Stimulated activated CD4-positive, alpha-beta T cell treated with anti-CD3 and anti-CD28 coated beads, TNF-alpha, amount 100 ng/mL, for 48 hours (primary cell): ENCODE data around the gene TSPAN31.
"Not testable (repeated sequence)": the region's sequence is repeated elsewhere in the genome, so short reads cannot be mapped to it uniquely, and the experiment has no call there.

Experiments
- DNase-seq, 3 donors: peaks; one replicate each; pipeline ENCODE4 v3.0.0-alpha.2; 2020; ENCODE audit warnings: low read depth in 3 of 3

TSPAN31 gene, protein sequence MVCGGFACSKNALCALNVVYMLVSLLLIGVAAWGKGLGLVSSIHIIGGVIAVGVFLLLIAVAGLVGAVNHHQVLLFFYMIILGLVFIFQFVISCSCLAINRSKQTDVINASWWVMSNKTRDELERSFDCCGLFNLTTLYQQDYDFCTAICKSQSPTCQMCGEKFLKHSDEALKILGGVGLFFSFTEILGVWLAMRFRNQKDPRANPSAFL

DNA sequence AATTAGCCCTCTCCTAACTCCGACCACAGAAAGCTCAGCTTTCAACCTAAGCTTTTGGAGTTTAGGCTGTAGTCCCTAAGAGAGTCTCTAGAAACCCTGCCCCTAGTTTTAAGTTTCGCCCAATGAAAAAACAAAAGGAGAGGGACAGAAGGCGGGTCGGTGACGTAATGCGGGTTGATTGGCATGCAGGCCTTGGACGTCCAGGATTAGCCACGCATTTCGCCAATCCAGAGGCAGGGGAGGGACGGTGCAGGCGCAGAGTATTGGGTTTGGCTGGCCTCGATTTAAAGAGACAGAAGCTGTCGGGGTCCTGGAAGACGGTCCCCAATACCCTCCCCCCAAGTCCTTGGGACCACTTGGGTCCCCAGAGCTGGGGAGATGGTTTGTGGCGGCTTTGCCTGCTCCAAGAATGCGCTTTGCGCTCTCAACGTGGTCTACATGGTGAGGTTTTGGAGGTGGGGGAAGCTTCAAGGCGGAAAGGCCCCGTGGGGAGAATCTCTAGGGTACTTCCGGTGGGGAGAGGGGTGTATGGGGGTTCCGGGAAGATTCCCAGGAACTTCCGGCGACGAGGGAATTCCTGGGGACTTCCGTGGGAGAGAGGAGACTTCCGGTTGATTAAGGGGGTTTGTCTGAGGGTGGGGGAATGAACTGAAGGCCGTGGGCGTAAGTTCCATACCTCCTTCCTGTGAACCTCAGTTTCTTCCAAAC is at the start of gene TSPAN31:
Gene TSPAN31 (plus strand): TSS at position 263 of the 708 bp plus-strand sequence. CDS start 116 bp downstream, at position 379.
- peak; percentile 90 to 95 (median 94) for DNase-seq

DNA sequence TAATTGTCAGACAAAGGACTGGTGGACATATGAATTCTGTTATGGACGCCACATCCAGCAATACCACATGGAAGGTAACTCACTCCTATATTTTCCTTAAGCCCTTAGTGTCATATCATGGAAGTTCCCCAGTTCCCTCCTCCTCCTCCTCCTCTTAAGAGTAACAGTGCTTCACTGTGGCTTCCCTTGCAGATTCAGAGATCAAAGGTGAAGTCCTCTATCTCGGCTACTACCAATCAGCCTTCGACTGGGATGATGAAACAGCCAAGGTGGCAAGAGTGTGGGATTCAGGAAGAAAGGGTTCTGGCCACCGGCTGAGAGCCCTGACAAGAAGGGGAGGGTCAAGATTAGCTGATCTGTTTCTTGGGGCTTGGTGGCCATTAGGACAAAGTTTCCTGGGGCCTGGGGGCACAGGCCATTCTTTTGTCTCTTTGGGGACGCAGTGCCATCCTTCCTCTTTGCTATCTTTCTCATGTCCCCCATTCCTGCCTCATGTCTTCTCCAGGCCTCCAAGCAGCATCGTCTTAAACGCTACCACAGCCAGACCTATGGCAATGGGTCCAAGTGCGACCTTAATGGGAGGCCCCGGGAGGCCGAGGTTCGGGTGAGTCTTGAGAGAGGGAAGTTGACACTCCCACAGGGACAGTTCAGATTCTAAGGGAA is 48.9 kb upstream of the TSPAN31 start:
- no peak for DNase-seq

DNA sequence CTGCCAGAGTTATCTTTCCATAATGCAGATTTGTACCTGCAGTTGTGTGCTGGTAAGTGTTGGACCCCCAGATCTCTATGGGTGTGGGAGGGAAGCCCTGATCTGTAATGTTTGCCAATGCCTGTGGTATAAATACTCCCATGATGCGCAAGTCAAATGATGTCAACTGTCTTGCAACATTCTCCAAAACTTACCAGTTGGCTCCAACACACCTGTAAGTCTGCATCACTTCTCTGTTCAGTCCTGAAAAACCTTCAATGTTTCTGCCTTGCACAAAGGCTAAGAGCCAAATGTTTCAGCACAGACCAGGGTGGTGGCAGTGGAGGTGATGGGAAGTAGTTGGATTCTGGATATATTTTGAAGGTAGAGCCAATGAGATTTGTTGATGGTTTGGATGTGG is 47.8 kb upstream of the TSPAN31 start:
- DNase-seq = no peak

DNA sequence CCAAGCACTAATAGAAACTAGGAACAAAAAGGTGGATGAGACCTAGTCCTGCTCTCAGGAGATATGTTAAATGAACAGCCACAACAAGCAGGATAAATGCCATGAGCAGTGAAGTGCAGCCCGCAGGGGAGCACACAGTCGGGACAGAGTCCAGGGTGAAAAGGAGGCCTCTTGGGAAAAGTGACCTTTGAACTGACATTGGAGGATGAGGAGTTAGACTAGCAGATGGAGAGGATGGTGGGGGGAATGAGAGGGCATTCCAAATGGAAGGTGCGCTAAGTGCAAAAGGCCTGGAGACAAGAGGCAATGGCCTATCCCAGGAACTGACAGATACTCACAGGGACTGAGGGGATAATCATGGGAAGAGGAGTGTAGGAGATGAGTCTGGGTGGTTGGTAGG is 46.4 kb upstream of the TSPAN31 start:
- DNase-seq = no peak

DNA sequence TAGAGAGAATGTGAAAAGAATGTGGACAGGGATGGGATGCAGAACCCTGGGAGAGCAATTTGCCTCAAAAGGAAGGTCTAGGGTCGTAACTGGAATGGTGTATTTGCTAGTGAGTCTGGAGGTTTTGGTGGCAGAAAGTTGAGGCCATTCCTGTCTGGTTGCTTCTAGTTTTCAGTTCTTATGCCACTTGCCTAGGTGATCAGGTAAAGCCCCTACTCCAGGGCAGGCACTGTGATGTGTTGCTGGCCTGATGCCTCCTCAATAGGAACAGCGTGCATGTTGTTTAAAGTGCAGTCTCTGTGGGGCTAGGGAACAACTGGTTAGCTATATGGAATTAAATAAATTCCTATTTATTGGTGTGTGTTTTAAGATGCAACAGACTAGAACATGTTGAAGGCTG is 44.5 kb upstream of the TSPAN31 start:
- DNase-seq = no peak

DNA sequence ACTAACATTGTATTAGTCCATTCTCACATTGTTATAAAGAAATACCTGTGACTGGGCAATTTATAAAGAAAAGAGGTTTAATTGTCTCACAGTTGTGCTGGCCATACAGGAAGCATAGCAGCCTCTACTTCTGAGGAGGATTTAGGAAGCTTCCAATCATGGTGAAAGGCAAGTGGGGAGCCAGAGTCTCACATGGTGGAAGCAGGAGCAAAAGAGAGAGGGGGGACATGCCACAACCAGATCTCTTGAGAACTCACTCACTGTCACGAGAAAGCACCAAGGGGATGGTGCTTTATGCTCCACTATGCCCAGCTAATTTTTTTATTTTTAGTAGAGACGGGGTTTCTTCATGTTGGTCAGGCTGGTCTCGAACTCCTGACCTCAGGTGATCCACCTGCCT is 37.6 kb upstream of the TSPAN31 start:
- no peak for DNase-seq

DNA sequence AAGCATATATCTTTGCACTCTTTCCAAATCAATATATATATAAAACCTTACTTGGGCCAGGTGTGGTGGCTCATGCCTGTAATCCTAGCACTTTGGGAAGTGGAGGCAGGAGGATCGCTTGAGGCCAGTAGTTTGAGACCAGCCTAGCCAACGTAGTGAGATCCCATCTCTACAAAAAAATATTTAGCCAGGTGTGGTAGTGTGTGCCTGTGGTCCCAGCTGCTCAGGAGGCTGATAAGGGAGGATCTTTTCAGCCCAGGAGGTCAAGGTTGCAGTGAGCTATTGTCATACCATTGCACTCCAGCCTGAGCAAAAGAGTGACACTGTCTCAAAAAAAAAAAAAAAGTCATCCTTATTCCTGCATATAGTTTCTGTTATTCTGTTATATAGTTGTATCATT is 36.5 kb upstream of the TSPAN31 start:
- DNase-seq = no peak

DNA sequence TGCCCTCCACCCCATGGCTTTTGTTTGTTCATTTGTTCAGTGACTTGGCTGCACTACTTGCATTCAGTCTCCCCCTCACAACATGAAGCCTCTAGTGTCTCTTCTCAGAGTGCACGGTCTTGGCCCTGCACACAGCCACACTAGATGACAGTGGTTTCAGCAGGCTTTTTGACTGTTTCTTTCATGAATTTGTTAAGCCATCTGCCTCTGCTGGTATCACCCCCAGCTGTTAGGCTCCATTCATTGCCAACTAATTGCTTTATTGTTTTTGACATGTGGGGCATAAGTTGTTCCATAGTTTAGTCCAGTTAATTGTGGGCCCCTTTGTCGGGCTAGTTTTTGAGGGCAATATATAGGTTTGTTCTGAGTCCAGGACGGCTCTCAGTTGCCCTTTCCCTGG is 32.1 kb upstream of the TSPAN31 start:
- DNase-seq = no peak

DNA sequence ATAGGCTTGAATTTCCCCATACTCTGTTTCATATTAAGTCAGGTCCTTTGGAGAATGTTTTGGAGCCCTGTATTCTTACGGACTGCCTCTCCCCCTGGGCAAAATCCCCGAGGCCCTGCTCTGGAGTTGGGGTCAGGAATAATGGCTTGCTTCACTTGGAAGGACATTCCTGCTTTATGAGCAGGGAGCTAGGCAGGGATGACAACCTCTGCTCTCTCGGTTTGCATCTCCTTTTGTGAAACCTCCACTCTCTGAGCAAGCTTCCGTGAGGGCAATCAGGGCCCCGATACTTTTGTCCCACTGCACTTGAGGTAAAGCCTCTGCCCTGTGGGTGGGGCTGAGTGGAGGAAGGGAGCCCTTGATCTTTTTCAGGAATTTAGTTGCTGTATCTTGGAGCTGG is 31.6 kb upstream of the TSPAN31 start:
- DNase-seq = no peak

DNA sequence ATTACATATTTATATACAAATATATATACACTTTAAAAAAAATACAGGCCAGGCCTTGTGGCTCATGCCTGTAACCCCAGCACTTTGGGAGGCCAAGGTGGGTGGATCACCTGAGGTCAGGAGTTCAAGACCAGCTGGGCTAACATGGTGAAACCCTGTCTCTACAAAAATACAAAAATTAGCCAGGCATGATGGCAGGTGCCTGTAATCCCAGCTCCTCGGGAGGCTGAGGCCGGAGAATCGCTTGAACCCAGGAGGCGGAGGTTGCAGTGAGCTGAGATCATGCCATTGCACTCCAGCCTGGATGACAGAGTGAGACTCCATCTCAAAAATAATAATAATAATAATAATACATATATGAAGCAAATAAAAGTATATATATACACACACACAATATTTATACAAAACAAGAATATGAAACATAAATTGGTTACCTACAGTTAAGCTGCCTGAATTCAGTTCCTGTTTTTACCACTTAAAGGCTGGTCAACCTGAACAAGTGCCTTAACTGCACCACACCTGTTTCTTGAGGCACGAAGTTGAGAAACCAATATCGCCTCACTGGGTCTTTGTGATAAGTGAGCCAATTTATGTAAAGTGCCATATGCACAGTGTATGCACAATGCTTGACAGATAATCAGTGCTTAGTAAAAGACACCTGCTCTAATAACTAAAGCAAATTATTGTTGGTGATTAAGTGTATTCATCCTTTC is 29.6 kb upstream of the TSPAN31 start:
- not testable (repeated sequence) for DNase-seq

DNA sequence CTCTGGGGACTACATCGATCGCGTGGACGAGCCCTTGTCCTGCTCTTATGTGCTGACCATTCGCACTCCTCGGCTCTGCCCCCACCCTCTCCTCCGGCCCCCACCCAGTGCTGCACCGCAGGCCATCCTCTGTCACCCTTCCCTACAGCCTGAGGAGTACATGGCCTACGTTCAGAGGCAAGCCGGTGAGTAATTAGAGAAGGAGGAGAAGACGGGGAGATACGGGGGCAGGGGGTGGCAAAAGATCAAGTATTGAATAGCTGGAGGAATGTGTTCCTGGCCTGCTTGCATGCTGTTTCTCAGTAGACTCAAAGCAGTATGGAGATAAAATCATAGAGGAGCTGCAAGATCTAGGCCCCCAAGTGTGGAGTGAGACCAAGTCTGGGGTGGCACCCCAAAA is 29.1 kb upstream of the TSPAN31 start:
- no peak for DNase-seq

DNA sequence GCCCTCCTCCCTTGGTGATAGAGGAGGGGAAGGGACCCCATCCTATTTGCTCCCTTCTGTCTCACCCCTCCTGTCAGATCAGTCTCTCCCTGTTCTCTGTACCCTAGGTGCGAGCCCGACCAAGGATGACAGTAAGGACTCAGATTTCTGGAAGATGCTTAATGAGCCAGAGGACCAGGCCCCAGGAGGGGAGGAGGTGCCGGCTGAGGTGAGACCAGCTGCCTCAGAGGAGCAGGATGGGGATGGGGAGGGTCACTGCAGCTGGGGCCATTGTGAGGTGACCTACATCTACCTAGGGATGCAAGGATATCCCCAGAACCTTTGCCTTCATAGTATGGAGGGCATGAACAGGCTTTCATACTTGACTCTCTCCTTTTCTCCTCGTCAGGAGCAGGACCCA is 28.5 kb upstream of the TSPAN31 start:
- DNase-seq = no peak

DNA sequence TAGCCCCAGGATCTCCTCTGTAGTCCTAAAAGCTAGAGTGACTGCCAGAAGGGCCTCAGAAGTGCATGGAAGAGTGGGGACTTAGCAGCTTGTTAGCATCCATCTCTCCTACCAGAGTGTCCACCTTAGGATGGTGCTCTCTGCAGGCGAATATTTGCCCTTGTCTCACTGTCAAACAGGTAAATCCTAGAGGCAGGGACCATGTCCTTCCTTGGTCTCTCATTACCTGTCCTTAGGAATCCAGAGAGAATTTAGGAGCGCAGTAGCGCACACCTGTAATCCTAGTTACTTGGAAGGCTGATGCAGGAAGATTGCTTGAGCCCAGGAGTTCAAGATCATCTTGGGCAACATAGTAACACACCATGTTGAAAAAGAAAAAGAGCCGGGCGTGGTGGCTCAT is 27.7 kb upstream of the TSPAN31 start:
- DNase-seq = no peak

DNA sequence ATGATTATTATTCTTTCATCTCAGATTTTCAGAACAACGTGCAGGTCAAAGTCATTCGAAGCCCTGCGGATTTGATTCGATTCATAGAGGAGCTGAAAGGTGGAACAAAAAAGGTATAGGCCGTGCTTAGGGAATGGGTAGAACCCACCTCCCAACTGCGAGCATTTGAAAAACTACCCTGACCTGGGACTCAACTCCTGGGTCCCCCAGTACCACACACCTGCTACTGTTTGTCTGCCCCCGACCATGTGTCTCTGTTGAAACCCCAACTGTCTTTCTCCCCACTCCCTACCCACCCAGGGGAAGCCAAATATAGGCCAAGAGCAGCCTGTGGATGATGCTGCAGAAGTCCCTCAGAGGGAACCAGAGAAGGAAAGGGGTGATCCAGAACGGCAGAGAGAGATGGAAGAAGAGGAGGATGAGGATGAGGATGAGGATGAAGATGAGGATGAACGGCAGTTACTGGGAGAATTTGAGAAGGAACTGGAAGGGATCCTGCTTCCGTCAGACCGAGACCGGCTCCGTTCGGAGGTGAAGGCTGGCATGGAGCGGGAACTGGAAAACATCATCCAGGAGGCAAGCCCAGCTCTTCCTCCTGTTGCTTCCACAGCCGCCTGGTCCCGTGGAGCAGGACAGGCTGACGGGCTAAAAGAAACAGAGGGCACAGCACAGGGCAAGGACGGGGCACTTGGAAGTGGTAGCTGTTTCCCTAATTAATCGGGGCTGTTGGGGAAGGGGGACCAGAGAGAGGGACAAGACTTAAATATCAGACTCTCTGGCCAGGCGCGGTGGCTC is 26.8 kb upstream of the TSPAN31 start:
- no peak for DNase-seq

DNA sequence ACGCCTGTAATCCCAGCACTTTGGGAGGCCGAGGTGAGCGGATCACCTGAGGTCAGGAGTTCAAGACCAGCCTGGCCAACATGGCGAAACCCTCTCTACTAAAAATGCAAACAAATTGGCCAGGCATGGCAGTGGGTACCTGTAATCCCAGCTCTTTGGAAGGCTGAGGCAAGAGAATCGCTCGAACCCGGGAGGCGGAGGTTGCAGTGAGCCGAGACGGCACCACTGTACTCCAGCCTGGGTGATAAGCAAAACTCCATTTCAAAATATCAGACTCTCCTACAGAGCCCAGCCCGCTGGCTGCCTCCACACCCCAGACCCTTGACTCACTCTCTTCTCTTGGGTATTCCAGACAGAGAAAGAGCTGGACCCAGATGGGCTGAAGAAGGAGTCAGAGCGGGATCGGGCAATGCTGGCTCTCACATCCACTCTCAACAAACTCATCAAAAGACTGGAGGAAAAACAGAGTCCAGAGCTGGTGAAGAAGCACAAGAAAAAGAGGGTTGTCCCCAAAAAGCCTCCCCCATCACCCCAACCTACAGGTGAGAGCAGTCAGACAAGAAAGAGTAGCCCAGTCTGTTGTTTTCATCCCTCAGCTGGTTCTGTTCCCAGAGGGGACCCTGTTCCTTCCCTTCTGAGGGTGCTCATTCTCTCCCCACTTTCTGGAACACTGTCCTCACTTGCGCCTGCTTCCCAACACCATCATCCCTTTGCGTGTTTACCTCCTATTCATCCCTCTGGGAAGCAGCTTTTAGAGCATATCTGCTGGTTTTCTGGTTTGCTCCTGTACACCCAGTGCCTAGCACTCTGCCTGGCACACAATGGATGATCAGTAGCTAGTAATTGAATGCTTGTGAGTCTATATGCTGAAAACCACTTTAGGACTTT is 26.0 kb upstream of the TSPAN31 start:
- DNase-seq = no peak

DNA sequence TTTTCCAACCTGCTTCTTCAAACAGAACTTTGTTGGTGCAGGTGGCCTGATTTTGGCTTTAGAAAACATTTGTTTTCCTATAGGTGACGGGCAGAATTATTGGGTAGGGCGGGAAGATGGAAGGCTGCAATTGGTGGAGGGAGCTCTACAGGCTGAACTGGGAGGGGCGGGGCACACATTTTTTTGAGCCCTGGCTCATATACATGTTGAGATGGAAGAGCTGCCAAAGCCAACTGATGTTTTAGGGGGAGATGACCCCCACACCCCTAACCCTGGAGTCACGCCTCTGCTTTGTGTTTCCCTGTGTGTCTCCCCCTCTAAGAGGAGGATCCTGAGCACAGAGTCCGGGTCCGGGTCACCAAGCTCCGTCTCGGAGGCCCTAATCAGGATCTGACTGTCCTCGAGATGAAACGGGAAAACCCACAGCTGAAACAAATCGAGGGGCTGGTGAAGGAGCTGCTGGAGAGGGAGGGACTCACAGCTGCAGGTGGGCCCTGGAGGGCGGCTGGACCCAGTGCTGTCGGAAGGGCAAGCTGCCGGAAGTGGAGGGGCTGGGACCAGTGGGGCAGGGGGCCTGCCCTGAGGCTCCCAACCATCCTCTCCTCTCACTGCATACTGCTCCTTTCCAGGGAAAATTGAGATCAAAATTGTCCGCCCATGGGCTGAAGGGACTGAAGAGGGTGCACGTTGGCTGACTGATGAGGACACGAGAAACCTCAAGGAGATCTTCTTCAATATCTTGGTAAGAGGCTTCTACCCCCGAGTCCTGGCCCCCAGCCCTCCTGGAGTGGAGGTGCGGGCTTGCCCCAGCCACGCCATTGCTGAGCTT is 24.8 kb upstream of the TSPAN31 start:
- DNase-seq = no peak

DNA sequence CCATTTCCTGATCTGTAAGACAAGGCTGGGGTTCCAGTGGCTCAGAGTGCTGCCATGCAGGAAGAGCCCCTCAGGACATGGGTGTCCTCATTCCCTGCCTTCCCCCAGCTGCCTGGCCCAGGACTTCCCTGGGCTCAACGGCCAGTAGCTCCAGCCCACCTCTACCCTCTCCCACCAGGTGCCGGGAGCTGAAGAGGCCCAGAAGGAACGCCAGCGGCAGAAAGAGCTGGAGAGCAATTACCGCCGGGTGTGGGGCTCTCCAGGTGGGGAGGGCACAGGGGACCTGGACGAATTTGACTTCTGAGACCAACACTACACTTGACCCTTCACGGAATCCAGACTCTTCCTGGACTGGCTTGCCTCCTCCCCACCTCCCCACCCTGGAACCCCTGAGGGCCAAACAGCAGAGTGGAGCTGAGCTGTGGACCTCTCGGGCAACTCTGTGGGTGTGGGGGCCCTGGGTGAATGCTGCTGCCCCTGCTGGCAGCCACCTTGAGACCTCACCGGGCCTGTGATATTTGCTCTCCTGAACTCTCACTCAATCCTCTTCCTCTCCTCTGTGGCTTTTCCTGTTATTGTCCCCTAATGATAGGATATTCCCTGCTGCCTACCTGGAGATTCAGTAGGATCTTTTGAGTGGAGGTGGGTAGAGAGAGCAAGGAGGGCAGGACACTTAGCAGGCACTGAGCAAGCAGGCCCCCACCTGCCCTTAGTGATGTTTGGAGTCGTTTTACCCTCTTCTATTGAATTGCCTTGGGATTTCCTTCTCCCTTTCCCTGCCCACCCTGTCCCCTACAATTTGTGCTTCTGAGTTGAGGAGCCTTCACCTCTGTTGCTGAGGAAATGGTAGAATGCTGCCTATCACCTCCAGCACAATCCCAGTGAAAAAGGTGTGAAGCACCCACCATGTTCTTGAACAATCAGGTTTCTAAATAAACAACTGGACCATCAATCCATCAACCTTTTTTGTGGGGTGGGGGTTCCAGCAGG is 23.9 kb upstream of the TSPAN31 start:
- no peak for DNase-seq

DNA sequence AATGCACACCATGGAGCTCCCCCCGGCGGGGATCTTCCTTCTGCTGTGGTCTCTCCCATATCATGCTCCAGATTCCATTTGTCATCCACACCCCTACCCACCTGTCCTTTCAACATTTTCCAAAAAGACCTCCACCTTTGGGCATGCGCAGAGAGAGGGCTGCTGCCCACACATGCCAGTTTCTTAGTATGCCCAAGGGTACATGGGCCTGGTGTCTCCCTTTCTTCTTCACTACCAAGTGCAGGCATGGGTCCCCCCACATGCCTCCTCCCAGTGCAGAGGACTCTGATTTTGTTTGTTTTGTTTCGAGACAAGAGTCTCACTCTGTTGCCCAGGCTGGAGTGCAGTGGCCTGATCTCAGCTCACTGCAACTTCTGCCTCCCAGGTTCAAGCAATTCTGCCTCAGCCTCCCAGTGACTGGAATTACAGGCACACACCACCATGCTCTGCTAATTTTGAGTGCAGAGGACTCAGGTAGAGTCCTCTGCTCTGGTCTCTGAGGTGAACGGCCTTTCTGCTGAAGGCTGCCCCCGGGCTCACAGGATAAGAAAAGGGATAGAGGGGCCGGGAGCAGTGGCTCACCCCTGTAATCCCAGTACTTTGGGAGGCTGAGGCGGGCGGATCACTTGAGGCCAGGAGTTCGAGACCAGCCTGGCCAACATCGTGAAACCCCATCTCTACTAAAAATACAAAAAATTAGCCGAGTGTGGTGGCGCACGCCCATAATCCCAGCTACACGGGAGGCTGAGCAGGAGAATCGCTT is 22.8 kb upstream of the TSPAN31 start:
- DNase-seq = not testable (repeated sequence)
